HepG2 (cell line): Measurements from ENCODE around the gene CDR2L. TPM values are rescaled to one million over a fixed set of nuclear protein-coding genes. Genes with fewer than 3 reads are reported as not detected.
A peak's percentile ranks its signal among the peaks of the same experiment; 100 is the strongest.

Experiments
- AGO1 ChIP-seq: fragments of 200-400 bp; formaldehyde crosslinking; IDR thresholded peaks from 2 replicates; pipeline ENCODE4 v1.6.1; 2017; ENCODE audit warnings: mild to moderate bottlenecking, low read depth, low read length, moderate library complexity; ENCODE audit not compliant: poor library complexity, severe bottlenecking
- ARNTL ChIP-seq: sonication (generic); formaldehyde crosslinking; IDR thresholded peaks from 2 replicates; pipeline ENCODE4 v1.4.0; 2020; ENCODE audit warnings: mild to moderate bottlenecking, missing genetic modification reagents
- CHD4 ChIP-seq: fragments of 200-600 bp; sonication (generic); IDR thresholded peaks from 2 replicates; pipeline ENCODE4 v1.7.0; 2017; ENCODE audit warnings: mild to moderate bottlenecking, low read length, borderline replicate concordance
- ETV6 ChIP-seq: sonication (generic); formaldehyde crosslinking; conservative IDR thresholded peaks from 2 replicates; pipeline ENCODE4 v1.4.0; 2020; ENCODE audit warnings: missing genetic modification reagents
- JUN ChIP-seq: sonication (generic); formaldehyde crosslinking; IDR thresholded peaks from 2 replicates; pipeline ENCODE4 v1.4.0; 2020; ENCODE audit warnings: mild to moderate bottlenecking, missing genetic modification reagents
- KAT2B ChIP-seq: fragments of 150-350 bp; IDR thresholded peaks from 2 replicates; pipeline ENCODE4 v1.6.1; 2014; ENCODE audit warnings: low read depth, low read length, borderline replicate concordance
- KDM6A ChIP-seq: IDR thresholded peaks from 2 replicates; pipeline ENCODE4 v1.6.1; 2016; ENCODE audit warnings: low read depth
- MAFG ChIP-seq: sonication (generic); formaldehyde crosslinking; IDR thresholded peaks from 2 replicates; pipeline ENCODE4 v1.5.1; 2020; ENCODE audit warnings: mild to moderate bottlenecking, missing genetic modification reagents
- PCBP2 ChIP-seq: fragments of 200-400 bp; formaldehyde crosslinking; optimal IDR thresholded peaks from 2 replicates; pipeline ENCODE3; 2018; ENCODE audit warnings: low read length, low read depth; ENCODE audit not compliant: poor library complexity, severe bottlenecking
- PHF8 ChIP-seq: sonication (generic); formaldehyde crosslinking; IDR thresholded peaks from 2 replicates; pipeline ENCODE4 v1.5.0; 2020; ENCODE audit warnings: missing genetic modification reagents
- REL ChIP-seq: sonication (generic); formaldehyde crosslinking; conservative IDR thresholded peaks from 2 replicates; pipeline ENCODE4 v1.8.0; 2022; ENCODE audit warnings: mild to moderate bottlenecking, missing genetic modification reagents, moderate library complexity
- TCF7L2 ChIP-seq: IDR thresholded peaks from 2 replicates; pipeline ENCODE4 v1.6.1; 2011; ENCODE audit warnings: mild to moderate bottlenecking, low read depth, low read length, moderate library complexity
- U2AF1 ChIP-seq: fragments of 200-400 bp; formaldehyde crosslinking; optimal IDR thresholded peaks from 2 replicates; pipeline ENCODE3; 2017; ENCODE audit warnings: mild to moderate bottlenecking, low read depth, low read length
- ZKSCAN8 ChIP-seq: IDR thresholded peaks from 2 replicates; pipeline ENCODE4 v1.6.1; 2016; ENCODE audit warnings: borderline replicate concordance, missing genetic modification reagents, missing compliant biosample characterization
- ZNF547 ChIP-seq: sonication (generic); formaldehyde crosslinking; IDR thresholded peaks from 2 replicates; pipeline ENCODE4 v1.5.1; 2020; ENCODE audit warnings: mild to moderate bottlenecking, missing genetic modification reagents
- ZNF879 ChIP-seq: sonication (generic); formaldehyde crosslinking; IDR thresholded peaks from 2 replicates; pipeline ENCODE4 v1.8.1; 2023; ENCODE audit warnings: missing genetic modification reagents
- ZNF883 ChIP-seq: sonication (generic); formaldehyde crosslinking; IDR thresholded peaks from 2 replicates; pipeline ENCODE4 v1.5.1; 2020; ENCODE audit warnings: mild to moderate bottlenecking, missing genetic modification reagents; ENCODE audit errors: not compliant biosample characterization
- polyA plus RNA-seq, 8 experiments: library from polyadenylated mRNA; depleted of rRNA in 3 of 8; stranded (reverse) in 7 of 8; unstranded in 1 of 8; fragments of >200 nt; fragmentation: Illumina TruSeq in 4 of 8; extraction: Trizol in 4 of 8; gene quantifications; 2 replicates each; pipeline versions ENCODE4 v1.2.1 to v1.2.3, GENCODE V29; 2011 to 2016; ENCODE audit warnings: low read depth in 4 of 8, missing spikeins in 1 of 8, mixed read lengths in 1 of 8; ENCODE audit not compliant: insufficient read depth in 1 of 8
- total RNA-seq, 5 experiments: library from RNA; depleted of rRNA; stranded (reverse); fragments of >200 nt; fragmentation: Illumina TruSeq; extraction: Trizol; gene quantifications; 2 replicates each; pipeline ENCODE4 v1.2.3, GENCODE V29; 2016; ENCODE audit warnings: low read depth in 1 of 5
- TF ChIP-seq, protein P1 (sequence below): sonication (generic); formaldehyde crosslinking; IDR thresholded peaks from 2 replicates; pipeline ENCODE4 v1.5.0; 2020; ENCODE audit warnings: mild to moderate bottlenecking, missing genetic modification reagents
- TF ChIP-seq, protein P2 (sequence below): sonication (generic); formaldehyde crosslinking; IDR thresholded peaks from 2 replicates; pipeline ENCODE4 v1.5.1; 2020; ENCODE audit warnings: missing genetic modification reagents, mild to moderate bottlenecking, borderline replicate concordance
- TF ChIP-seq, protein P3 (sequence below): sonication (generic); formaldehyde crosslinking; IDR thresholded peaks from 2 replicates; pipeline ENCODE4 v1.4.0; 2020; ENCODE audit warnings: missing genetic modification reagents
- TF ChIP-seq, protein P4 (sequence below): sonication (generic); formaldehyde crosslinking; IDR thresholded peaks from 2 replicates; pipeline ENCODE4 v1.5.0; 2020; ENCODE audit warnings: missing genetic modification reagents, mild to moderate bottlenecking, borderline replicate concordance

Gene CDR2L
- total and polyA plus RNA-seq, 2 of the 13 experiments (the other 11 are each of a cell fraction or from before 2014, with no cell fraction given), result 1.9 to 2.1 TPM

DNA sequence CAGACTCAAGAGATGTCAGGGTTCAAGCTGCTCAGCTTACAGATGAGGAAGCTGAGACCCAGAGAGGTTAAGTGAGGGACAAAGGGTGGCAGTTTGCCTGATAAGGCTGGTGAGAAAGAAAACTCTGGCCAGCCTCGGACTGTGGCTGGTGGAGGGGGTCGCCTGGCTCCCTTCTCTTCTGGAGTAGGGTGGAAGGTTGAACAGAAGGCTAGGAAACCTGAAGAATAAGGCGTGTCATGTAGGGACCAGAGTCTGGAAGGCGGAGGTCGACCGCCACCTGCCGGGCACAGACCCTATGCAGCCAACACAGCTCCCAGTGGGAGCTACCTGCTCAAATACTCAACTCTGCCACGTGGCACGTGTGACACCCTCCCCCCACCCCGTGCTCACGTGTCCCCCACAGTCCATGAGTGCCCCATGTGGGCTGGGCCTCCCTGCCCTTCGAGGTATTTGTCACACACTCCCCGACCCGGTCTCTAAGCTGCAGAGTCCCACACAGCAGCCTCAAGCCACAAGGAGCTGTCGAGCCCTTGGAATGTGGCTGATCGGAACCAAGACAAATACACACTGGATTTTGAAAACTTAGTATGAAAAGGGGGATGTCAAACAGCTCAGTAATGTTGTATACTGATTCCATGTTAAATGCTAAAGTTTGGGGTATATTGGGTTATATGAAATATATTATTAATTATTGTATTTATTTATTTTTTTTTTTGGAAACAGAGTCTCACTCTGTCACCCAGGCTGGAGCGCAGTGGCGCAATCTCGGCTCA is 26.7 kb upstream of the CDR2L start (continued):
- peak; percentile 62; the same call in 1 of the 2 replicates for TF ChIP-seq ETV6 (CRISPR knock-in tag)
- peak; percentile 96 for TF ChIP-seq ARNTL (CRISPR knock-in tag)
- TF ChIP-seq PCBP2, result no peak
- TF ChIP-seq TCF7L2, result no peak
- TF ChIP-seq, protein P1, sequence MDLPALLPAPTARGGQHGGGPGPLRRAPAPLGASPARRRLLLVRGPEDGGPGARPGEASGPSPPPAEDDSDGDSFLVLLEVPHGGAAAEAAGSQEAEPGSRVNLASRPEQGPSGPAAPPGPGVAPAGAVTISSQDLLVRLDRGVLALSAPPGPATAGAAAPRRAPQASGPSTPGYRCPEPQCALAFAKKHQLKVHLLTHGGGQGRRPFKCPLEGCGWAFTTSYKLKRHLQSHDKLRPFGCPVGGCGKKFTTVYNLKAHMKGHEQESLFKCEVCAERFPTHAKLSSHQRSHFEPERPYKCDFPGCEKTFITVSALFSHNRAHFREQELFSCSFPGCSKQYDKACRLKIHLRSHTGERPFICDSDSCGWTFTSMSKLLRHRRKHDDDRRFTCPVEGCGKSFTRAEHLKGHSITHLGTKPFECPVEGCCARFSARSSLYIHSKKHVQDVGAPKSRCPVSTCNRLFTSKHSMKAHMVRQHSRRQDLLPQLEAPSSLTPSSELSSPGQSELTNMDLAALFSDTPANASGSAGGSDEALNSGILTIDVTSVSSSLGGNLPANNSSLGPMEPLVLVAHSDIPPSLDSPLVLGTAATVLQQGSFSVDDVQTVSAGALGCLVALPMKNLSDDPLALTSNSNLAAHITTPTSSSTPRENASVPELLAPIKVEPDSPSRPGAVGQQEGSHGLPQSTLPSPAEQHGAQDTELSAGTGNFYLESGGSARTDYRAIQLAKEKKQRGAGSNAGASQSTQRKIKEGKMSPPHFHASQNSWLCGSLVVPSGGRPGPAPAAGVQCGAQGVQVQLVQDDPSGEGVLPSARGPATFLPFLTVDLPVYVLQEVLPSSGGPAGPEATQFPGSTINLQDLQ (CRISPR knock-in tag), result 0 out of 2 replicates have a peak, but pooled peaks have one; percentile 47
- no peak for TF ChIP-seq KAT2B
- TF ChIP-seq ZKSCAN8, result no peak
- TF ChIP-seq ZNF879 (CRISPR knock-in tag), result no peak
- peak; percentile 81 for TF ChIP-seq ZNF883 (CRISPR knock-in tag)
- TF ChIP-seq, protein P2, sequence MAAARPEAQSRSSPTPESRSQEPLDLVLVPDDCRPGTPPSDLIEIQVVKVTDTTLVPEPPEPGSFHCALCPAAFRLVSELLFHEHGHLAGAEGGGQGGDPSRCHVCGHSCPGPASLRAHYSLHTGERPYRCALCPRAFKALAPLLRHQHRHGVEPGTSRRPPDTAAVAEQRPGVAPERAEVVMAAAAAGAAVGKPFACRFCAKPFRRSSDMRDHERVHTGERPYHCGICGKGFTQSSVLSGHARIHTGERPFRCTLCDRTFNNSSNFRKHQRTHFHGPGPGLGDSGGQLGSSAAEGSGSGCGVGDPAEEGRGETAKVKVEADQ (CRISPR knock-in tag), result peak; percentile 42; the same call in 1 of the 2 replicates
- TF ChIP-seq, protein P3, sequence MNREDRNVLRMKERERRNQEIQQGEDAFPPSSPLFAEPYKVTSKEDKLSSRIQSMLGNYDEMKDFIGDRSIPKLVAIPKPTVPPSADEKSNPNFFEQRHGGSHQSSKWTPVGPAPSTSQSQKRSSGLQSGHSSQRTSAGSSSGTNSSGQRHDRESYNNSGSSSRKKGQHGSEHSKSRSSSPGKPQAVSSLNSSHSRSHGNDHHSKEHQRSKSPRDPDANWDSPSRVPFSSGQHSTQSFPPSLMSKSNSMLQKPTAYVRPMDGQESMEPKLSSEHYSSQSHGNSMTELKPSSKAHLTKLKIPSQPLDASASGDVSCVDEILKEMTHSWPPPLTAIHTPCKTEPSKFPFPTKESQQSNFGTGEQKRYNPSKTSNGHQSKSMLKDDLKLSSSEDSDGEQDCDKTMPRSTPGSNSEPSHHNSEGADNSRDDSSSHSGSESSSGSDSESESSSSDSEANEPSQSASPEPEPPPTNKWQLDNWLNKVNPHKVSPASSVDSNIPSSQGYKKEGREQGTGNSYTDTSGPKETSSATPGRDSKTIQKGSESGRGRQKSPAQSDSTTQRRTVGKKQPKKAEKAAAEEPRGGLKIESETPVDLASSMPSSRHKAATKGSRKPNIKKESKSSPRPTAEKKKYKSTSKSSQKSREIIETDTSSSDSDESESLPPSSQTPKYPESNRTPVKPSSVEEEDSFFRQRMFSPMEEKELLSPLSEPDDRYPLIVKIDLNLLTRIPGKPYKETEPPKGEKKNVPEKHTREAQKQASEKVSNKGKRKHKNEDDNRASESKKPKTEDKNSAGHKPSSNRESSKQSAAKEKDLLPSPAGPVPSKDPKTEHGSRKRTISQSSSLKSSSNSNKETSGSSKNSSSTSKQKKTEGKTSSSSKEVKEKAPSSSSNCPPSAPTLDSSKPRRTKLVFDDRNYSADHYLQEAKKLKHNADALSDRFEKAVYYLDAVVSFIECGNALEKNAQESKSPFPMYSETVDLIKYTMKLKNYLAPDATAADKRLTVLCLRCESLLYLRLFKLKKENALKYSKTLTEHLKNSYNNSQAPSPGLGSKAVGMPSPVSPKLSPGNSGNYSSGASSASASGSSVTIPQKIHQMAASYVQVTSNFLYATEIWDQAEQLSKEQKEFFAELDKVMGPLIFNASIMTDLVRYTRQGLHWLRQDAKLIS, result peak; percentile 47; the same call in 1 of the 2 replicates
- TF ChIP-seq MAFG (CRISPR knock-in tag), result no peak
- TF ChIP-seq JUN (CRISPR knock-in tag), result 0 out of 2 replicates have a peak, but pooled peaks have one; percentile 51
- TF ChIP-seq AGO1, result no peak
- TF ChIP-seq U2AF1, result no peak
- no peak for TF ChIP-seq REL (CRISPR knock-in tag)
- TF ChIP-seq CHD4, result no peak; the same call in 1 of the 2 replicates
- TF ChIP-seq ZNF547 (CRISPR knock-in tag), result no peak; the same call in 1 of the 2 replicates
- TF ChIP-seq KDM6A, result no peak
- TF ChIP-seq, protein P4, sequence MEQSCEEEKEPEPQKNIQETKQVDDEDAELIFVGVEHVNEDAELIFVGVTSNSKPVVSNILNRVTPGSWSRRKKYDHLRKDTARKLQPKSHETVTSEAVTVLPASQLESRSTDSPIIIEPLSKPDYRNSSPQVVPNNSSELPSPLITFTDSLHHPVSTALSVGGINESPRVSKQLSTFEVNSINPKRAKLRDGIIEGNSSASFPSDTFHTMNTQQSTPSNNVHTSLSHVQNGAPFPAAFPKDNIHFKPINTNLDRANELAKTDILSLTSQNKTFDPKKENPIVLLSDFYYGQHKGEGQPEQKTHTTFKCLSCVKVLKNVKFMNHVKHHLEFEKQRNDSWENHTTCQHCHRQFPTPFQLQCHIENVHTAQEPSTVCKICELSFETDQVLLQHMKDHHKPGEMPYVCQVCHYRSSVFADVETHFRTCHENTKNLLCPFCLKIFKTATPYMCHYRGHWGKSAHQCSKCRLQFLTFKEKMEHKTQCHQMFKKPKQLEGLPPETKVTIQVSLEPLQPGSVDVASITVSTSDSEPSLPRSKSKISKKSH (CRISPR knock-in tag), result peak; percentile 96
- TF ChIP-seq PHF8, result no peak
